Ectodermal cell (in vitro differentiated cells): ENCODE measurements around the gene TTLL11.

Experiments used
- H3K27ac ChIP-seq: 2 replicates; pipeline ENCODE4 v1.7.0; 2013; ENCODE audit warnings: mild to moderate bottlenecking, low read depth, low read length; ENCODE audit not compliant: insufficient read depth, poor library complexity, severe bottlenecking
- H3K27me3 ChIP-seq: 2 replicates; pipeline ENCODE4 v1.7.0; 2013; ENCODE audit warnings: mild to moderate bottlenecking, low read length; ENCODE audit not compliant: insufficient read depth, control insufficient read depth, poor library complexity, severe bottlenecking
- H3K36me3 ChIP-seq: one replicate; pipeline ENCODE4 v1.7.0; 2013; ENCODE audit warnings: low read length; ENCODE audit not compliant: control insufficient read depth, insufficient read depth
- H3K4me1 ChIP-seq: one replicate; pipeline ENCODE4 v1.7.0; 2013; ENCODE audit warnings: low read length; ENCODE audit not compliant: control insufficient read depth, insufficient read depth
- H3K4me3 ChIP-seq: 2 replicates; pipeline ENCODE4 v1.7.0; 2013; ENCODE audit warnings: low read depth, low read length, control low read depth; ENCODE audit not compliant: insufficient read depth
- H3K9me3 ChIP-seq: 2 replicates; pipeline ENCODE4 v1.7.0; 2013; ENCODE audit warnings: mild to moderate bottlenecking, low read length, moderate library complexity; ENCODE audit not compliant: control insufficient read depth
- WGBS, 2 experiments: methylation state at CpG; one replicate each; pipeline ENCODE4 v1.1.7; 2013; ENCODE audit warnings: missing lambda C conversion rate in 2 of 2; 5-methylcytosine and 5-hydroxymethylcytosine counted together

TTLL11 gene

GRCh38 chr9:121927636-121928035, 165.5 kb downstream of the TTLL11 start:
- no peaks in the 10 kb centered on the region for H3K9me3 ChIP-seq
- H3K27me3 ChIP-seq: no peaks in the 10 kb centered on the region
- 100% methylated on average over 1 of the region's 1 CpG for WGBS, 2 experiments
- H3K4me3 ChIP-seq: no peak overlapping the region
- no peak overlapping the region for H3K27ac ChIP-seq
- H3K36me3 ChIP-seq: no peaks in the 10 kb centered on the region
- H3K4me1 ChIP-seq: no peaks in the 10 kb centered on the region

- Histone ChIP-seq H3K27ac (no peak overlapping the region), H3K27me3 (no peaks in the 10 kb centered on the region), H3K4me1 (no peaks in the 10 kb centered on the region), H3K36me3 (no peaks in the 10 kb centered on the region), H3K9me3 (no peaks in the 10 kb centered on the region), H3K4me3 (no peak overlapping the region)
- 91 to 95% methylated on average over 3 to 5 of the region's 5 CpGs for WGBS, 2 experiments
Observed at GRCh38 chr9:121927081-121927480, 166.0 kb downstream of the TTLL11 start.

GRCh38 chr9:121926351-121926801, 166.7 kb downstream of the TTLL11 start:
- Histone ChIP-seq H3K9me3 (no peaks in the 10 kb centered on the region), H3K27ac (no peak overlapping the region), H3K4me3 (no peak overlapping the region), H3K4me1 (no peaks in the 10 kb centered on the region), H3K27me3 (no peaks in the 10 kb centered on the region), H3K36me3 (no peaks in the 10 kb centered on the region)
- whole genome bisulfite sequencing, 2 experiments: 88% methylated on average over 10 of the region's 10 CpGs

- Histone ChIP-seq H3K27me3 (no peaks in the 10 kb centered on the region), H3K9me3 (no peaks in the 10 kb centered on the region), H3K4me3 (no peak overlapping the region), H3K36me3 (no peaks in the 10 kb centered on the region), H3K27ac (no peak overlapping the region), H3K4me1 (no peaks in the 10 kb centered on the region)
- WGBS, 2 experiments: 87 to 88% methylated on average over 12 of the region's 12 CpGs
Observed at GRCh38 chr9:121925935-121926334, 167.2 kb downstream of the TTLL11 start.

- Histone ChIP-seq H3K4me1 (no peaks in the 10 kb centered on the region), H3K9me3 (no peaks in the 10 kb centered on the region), H3K36me3 (no peaks in the 10 kb centered on the region), H3K4me3 (no peak overlapping the region), H3K27ac (no peak overlapping the region), H3K27me3 (no peaks in the 10 kb centered on the region)
- 94% methylated on average over 3 to 4 of the region's 4 CpGs for WGBS, 2 experiments
Observed at GRCh38 chr9:121924700-121925099, 168.4 kb downstream of the TTLL11 start.

GRCh38 chr9:121921444-121921843, 171.7 kb downstream of the TTLL11 start:
- Histone ChIP-seq H3K36me3 (no peaks in the 10 kb centered on the region), H3K27ac (no peak overlapping the region), H3K4me3 (no peak overlapping the region), H3K9me3 (no peaks in the 10 kb centered on the region), H3K4me1 (no peaks in the 10 kb centered on the region), H3K27me3 (no peaks in the 10 kb centered on the region)
- 91% methylated on average over 1 of the region's 1 CpG for WGBS, 2 experiments

GRCh38 chr9:121917375-121918335, 175.5 kb downstream of the TTLL11 start:
- Histone ChIP-seq H3K27ac (no peak overlapping the region), H3K4me3 (no peak overlapping the region), H3K9me3 (no peaks in the 10 kb centered on the region), H3K36me3 (no peaks in the 10 kb centered on the region), H3K4me1 (no peaks in the 10 kb centered on the region), H3K27me3 (no peaks in the 10 kb centered on the region)
- WGBS, 2 experiments: 93 to 95% methylated on average over 3 to 4 of the region's 4 CpGs

- no peaks in the 10 kb centered on the region for H3K4me1 ChIP-seq
- H3K27ac ChIP-seq: no peak overlapping the region
- H3K27me3 ChIP-seq: no peaks in the 10 kb centered on the region
- H3K4me3 ChIP-seq: no peak overlapping the region
- no peaks in the 10 kb centered on the region for H3K9me3 ChIP-seq
- 95% methylated on average over 4 of the region's 4 CpGs for WGBS, 2 experiments
- no peaks in the 10 kb centered on the region for H3K36me3 ChIP-seq
Observed at GRCh38 chr9:121915304-121915625, 177.8 kb downstream of the TTLL11 start.

- no peak overlapping the region for H3K27ac ChIP-seq
- WGBS, 2 experiments: 84 to 85% methylated on average over 10 of the region's 10 CpGs
- no peaks in the 10 kb centered on the region for H3K36me3 ChIP-seq
- H3K27me3 ChIP-seq: no peaks in the 10 kb centered on the region
- no peaks in the 10 kb centered on the region for H3K4me1 ChIP-seq
- H3K4me3 ChIP-seq: no peak overlapping the region
- H3K9me3 ChIP-seq: no peaks in the 10 kb centered on the region
Observed at GRCh38 chr9:121914604-121915303, 178.4 kb downstream of the TTLL11 start.

- H3K9me3 ChIP-seq: no peaks in the 10 kb centered on the region
- H3K27me3 ChIP-seq: no peaks in the 10 kb centered on the region
- peaks cover 2% of the 10 kb centered on the region for H3K4me1 ChIP-seq
- H3K27ac ChIP-seq: no peak overlapping the region
- no peak overlapping the region for H3K4me3 ChIP-seq
- WGBS, 2 experiments: 87 to 89% methylated on average over 6 of the region's 6 CpGs
- H3K36me3 ChIP-seq: no peaks in the 10 kb centered on the region
Observed at GRCh38 chr9:121914017-121914595, 179.0 kb downstream of the TTLL11 start.
